Measurements from ENCODE around the gene CDCA8.

CDCA8 gene

GRCh38 chr1:37741130-37741529, 48.8 kb downstream of the CDCA8 start:
- no peak for DNase-seq

GRCh38 chr1:37741662-37742061, 49.3 kb downstream of the CDCA8 start:
- DNase-seq, result no peak

- no peak for DNase-seq
Observed at GRCh38 chr1:37746806-37747205, 54.5 kb downstream of the CDCA8 start.

GRCh38 chr1:37748565-37748964, 56.2 kb downstream of the CDCA8 start:
- DNase-seq, result no peak

- DNase-seq, result no peak
Observed at GRCh38 chr1:37752213-37752582, 59.9 kb downstream of the CDCA8 start.

GRCh38 chr1:37752583-37753471, 60.5 kb downstream of the CDCA8 start:
- DNase-seq, result peak; percentile 15

- DNase-seq, result no peak
Observed at GRCh38 chr1:37753473-37754321, 61.4 kb downstream of the CDCA8 start.

- no peak for DNase-seq
Observed at GRCh38 chr1:37755290-37755689, 63.0 kb downstream of the CDCA8 start.

GRCh38 chr1:37755951-37756560, 63.7 kb downstream of the CDCA8 start:
- DNase-seq, result peak; percentile 22
